ENCODE measurements around the gene TDP2.

DNA sequence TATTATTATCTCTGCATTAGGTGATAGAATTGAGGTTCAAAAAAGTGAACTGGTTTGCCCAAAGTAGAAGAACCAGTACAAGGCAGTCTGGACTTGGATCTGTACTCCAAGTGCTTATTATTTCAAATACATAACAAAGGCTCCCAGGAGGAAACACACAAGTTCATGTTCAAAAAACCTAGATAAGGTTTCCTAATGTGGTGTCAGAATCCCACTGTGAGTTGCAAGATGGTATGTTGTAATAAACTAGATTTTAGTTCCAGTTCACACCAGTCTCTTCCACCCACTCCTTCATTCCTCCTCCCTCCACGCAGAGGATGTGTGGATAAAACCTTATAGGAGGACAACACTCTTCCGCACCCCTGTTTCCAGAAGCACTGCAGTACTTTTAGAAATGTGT is 63.5 kb downstream of the TDP2 start:
- TF ChIP-seq, protein P1, sequence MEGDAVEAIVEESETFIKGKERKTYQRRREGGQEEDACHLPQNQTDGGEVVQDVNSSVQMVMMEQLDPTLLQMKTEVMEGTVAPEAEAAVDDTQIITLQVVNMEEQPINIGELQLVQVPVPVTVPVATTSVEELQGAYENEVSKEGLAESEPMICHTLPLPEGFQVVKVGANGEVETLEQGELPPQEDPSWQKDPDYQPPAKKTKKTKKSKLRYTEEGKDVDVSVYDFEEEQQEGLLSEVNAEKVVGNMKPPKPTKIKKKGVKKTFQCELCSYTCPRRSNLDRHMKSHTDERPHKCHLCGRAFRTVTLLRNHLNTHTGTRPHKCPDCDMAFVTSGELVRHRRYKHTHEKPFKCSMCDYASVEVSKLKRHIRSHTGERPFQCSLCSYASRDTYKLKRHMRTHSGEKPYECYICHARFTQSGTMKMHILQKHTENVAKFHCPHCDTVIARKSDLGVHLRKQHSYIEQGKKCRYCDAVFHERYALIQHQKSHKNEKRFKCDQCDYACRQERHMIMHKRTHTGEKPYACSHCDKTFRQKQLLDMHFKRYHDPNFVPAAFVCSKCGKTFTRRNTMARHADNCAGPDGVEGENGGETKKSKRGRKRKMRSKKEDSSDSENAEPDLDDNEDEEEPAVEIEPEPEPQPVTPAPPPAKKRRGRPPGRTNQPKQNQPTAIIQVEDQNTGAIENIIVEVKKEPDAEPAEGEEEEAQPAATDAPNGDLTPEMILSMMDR (IDR thresholded peaks at IDR 0.05; ENCODE audit: poor library complexity, severe bottlenecking), result no peak
- TF ChIP-seq, protein P2, sequence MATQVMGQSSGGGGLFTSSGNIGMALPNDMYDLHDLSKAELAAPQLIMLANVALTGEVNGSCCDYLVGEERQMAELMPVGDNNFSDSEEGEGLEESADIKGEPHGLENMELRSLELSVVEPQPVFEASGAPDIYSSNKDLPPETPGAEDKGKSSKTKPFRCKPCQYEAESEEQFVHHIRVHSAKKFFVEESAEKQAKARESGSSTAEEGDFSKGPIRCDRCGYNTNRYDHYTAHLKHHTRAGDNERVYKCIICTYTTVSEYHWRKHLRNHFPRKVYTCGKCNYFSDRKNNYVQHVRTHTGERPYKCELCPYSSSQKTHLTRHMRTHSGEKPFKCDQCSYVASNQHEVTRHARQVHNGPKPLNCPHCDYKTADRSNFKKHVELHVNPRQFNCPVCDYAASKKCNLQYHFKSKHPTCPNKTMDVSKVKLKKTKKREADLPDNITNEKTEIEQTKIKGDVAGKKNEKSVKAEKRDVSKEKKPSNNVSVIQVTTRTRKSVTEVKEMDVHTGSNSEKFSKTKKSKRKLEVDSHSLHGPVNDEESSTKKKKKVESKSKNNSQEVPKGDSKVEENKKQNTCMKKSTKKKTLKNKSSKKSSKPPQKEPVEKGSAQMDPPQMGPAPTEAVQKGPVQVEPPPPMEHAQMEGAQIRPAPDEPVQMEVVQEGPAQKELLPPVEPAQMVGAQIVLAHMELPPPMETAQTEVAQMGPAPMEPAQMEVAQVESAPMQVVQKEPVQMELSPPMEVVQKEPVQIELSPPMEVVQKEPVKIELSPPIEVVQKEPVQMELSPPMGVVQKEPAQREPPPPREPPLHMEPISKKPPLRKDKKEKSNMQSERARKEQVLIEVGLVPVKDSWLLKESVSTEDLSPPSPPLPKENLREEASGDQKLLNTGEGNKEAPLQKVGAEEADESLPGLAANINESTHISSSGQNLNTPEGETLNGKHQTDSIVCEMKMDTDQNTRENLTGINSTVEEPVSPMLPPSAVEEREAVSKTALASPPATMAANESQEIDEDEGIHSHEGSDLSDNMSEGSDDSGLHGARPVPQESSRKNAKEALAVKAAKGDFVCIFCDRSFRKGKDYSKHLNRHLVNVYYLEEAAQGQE (IDR thresholded peaks at IDR 0.05; ENCODE audit: borderline replicate concordance), result no peak
- TF ChIP-seq TAF1 (IDR thresholded peaks at IDR 0.05; ENCODE audit: low read depth) (no peak), EZH2 (IDR thresholded peaks at IDR 0.05; ENCODE audit: borderline replicate concordance, insufficient read depth, low read length, poor library complexity, severe bottlenecking) (no peak), RAD21 (conservative IDR thresholded peaks at IDR 0.05) (no peak), SMC3 (conservative IDR thresholded peaks at IDR 0.05; ENCODE audit: poor library complexity) (no peak), POLR2AphosphoS5 (IDR thresholded peaks at IDR 0.05) (no peak), EP300 (conservative IDR thresholded peaks at IDR 0.05; ENCODE audit: poor library complexity, severe bottlenecking) (no peak)

All from neural cell (in vitro differentiated cells).